Measurements from ENCODE around the gene MRTFA.

- TF ChIP-seq, protein P1, sequence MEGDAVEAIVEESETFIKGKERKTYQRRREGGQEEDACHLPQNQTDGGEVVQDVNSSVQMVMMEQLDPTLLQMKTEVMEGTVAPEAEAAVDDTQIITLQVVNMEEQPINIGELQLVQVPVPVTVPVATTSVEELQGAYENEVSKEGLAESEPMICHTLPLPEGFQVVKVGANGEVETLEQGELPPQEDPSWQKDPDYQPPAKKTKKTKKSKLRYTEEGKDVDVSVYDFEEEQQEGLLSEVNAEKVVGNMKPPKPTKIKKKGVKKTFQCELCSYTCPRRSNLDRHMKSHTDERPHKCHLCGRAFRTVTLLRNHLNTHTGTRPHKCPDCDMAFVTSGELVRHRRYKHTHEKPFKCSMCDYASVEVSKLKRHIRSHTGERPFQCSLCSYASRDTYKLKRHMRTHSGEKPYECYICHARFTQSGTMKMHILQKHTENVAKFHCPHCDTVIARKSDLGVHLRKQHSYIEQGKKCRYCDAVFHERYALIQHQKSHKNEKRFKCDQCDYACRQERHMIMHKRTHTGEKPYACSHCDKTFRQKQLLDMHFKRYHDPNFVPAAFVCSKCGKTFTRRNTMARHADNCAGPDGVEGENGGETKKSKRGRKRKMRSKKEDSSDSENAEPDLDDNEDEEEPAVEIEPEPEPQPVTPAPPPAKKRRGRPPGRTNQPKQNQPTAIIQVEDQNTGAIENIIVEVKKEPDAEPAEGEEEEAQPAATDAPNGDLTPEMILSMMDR (conservative IDR thresholded peaks at IDR 0.05 in 1 of 2, IDR thresholded peaks at IDR 0.05 in 1 of 2; ENCODE audit: extremely low read depth in 1 of 2, insufficient read depth in 1 of 2, low read depth in 1 of 2, low read length in 2 of 2) = no peak
- no peak for TF ChIP-seq EZH2 (IDR thresholded peaks at IDR 0.05; ENCODE audit: borderline replicate concordance, low read length)
These were observed 29.0 kb downstream of the MRTFA start for GRCh38 chr22:40607506-40607905.
